ENCODE measurements around the gene COPS6. TPM values are rescaled to one million over a fixed set of nuclear protein-coding genes. Genes with fewer than 3 reads are reported as not detected.

Gene COPS6
- polyA plus RNA-seq, 1 experiment = 234 TPM

GRCh38 chr7:100095289-100095688 is 6.5 kb downstream of the COPS6 start:
- POLR2A ChIA-PET = no interaction called here

GRCh38 chr7:100095704-100096103 is 6.9 kb downstream of the COPS6 start:
- peaks cover 60% of the 10 kb centered on the region for H3K36me3 ChIP-seq (ENCODE audit: control insufficient read depth, insufficient read depth, low read length)
- ChIA-PET CTCF (no interaction called here), POLR2A (no interaction called here)
- TF ChIP-seq, protein P1, sequence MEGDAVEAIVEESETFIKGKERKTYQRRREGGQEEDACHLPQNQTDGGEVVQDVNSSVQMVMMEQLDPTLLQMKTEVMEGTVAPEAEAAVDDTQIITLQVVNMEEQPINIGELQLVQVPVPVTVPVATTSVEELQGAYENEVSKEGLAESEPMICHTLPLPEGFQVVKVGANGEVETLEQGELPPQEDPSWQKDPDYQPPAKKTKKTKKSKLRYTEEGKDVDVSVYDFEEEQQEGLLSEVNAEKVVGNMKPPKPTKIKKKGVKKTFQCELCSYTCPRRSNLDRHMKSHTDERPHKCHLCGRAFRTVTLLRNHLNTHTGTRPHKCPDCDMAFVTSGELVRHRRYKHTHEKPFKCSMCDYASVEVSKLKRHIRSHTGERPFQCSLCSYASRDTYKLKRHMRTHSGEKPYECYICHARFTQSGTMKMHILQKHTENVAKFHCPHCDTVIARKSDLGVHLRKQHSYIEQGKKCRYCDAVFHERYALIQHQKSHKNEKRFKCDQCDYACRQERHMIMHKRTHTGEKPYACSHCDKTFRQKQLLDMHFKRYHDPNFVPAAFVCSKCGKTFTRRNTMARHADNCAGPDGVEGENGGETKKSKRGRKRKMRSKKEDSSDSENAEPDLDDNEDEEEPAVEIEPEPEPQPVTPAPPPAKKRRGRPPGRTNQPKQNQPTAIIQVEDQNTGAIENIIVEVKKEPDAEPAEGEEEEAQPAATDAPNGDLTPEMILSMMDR (IDR thresholded peaks at IDR 0.05; ENCODE audit: insufficient read depth, low read depth, low read length) = no peak
- H3K27me3 ChIP-seq (ENCODE audit: control insufficient read depth, insufficient read depth, low read length) = no peaks in the 10 kb centered on the region
- no peak overlapping the region for H3K4me3 ChIP-seq (ENCODE audit: low read depth, low read length)
- no peak for DNase-seq (ENCODE audit: low read depth)

More at GRCh38 chr7:100095289-100095688, 6.5 kb downstream of the COPS6 start:
- H3K27me3 ChIP-seq (ENCODE audit: control insufficient read depth, insufficient read depth, low read length) = no peaks in the 10 kb centered on the region
- CTCF ChIA-PET = no interaction called here
- TF ChIP-seq, protein P1 (IDR thresholded peaks at IDR 0.05; ENCODE audit: insufficient read depth, low read depth, low read length) = no peak
- no peak overlapping the region for H3K4me3 ChIP-seq (ENCODE audit: low read depth, low read length)
- peaks cover 64% of the 10 kb centered on the region for H3K36me3 ChIP-seq (ENCODE audit: control insufficient read depth, insufficient read depth, low read length)
- no peak for DNase-seq (ENCODE audit: low read depth)

- Histone ChIP-seq H3K27me3 (ENCODE audit: control insufficient read depth, insufficient read depth, low read length) (no peaks in the 10 kb centered on the region), H3K36me3 (ENCODE audit: control insufficient read depth, insufficient read depth, low read length) (peaks cover 33% of the 10 kb centered on the region), H3K4me3 (ENCODE audit: low read depth, low read length) (no peak overlapping the region)
- DNase-seq (ENCODE audit: low read depth) = no peak
- ChIA-PET POLR2A (no interaction called here), CTCF (no interaction called here)
- TF ChIP-seq, protein P1 (IDR thresholded peaks at IDR 0.05; ENCODE audit: insufficient read depth, low read depth, low read length) = no peak
Observed at GRCh38 chr7:100098913-100099312, 10.1 kb downstream of the COPS6 start.

GRCh38 chr7:100099452-100099851 is 10.7 kb downstream of the COPS6 start:
- DNase-seq (ENCODE audit: low read depth) = no peak
- H3K27me3 ChIP-seq (ENCODE audit: control insufficient read depth, insufficient read depth, low read length) = no peaks in the 10 kb centered on the region
- TF ChIP-seq, protein P1 (IDR thresholded peaks at IDR 0.05; ENCODE audit: insufficient read depth, low read depth, low read length) = no peak
- ChIA-PET POLR2A (no interaction called here), CTCF (interaction anchor here (0.7 to 1.2 kb wide), 2 partner anchors 10 to 11 kb away, joined by 3 to 6 read pairs; no protein-coding TSS in a partner anchor)
- H3K4me3 ChIP-seq (ENCODE audit: low read depth, low read length) = peak overlapping the region; percentile 61
- peaks cover 30% of the 10 kb centered on the region for H3K36me3 ChIP-seq (ENCODE audit: control insufficient read depth, insufficient read depth, low read length)

DNA sequence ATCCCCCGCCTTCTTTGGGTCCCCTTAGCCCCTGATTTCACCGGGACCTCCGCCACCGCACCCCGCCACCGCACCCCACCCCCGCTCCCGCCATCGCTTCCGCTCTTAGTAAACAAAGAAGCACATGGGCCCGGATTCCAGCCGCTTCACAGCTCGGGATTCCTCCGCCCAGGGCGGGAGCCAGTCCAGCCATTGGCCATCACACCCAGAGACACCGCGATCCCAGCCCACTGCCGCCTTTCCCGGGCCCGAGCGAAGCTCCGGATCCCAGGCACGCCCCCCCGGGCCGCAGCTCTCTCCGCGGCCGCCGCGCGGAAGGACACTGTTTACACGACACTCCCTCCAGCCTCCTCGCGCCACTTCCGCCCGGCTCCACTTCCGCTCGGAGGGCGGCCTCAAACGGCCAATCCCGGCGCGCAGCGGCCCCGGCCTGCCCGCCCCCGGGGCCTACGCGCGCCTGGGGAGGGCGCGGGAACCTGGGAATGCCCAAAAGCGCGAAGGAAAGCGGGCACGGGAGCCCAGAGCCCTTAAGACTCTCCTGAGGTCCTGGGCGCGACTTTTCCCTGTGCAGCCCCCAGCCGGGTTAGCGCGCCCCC is 11.7 kb downstream of the COPS6 start:
- Histone ChIP-seq H3K27me3 (ENCODE audit: control insufficient read depth, insufficient read depth, low read length) (no peaks in the 10 kb centered on the region), H3K4me3 (ENCODE audit: low read depth, low read length) (peak overlapping the region; percentile 61), H3K36me3 (ENCODE audit: control insufficient read depth, insufficient read depth, low read length) (peaks cover 31% of the 10 kb centered on the region)
- ChIA-PET CTCF (interaction anchor here (0.7 to 2.3 kb wide), 7 partner anchors 8 to 121 kb away, joined by 3 to 6 read pairs (median 3); no protein-coding TSS in a partner anchor), POLR2A (interaction anchor here (0.6 to 0.9 kb wide), 5 partner anchors 12 to 792 kb away, joined by 3 to 17 read pairs (median 4); partner anchors contain the start of genes BUD31 and COPS6)
- peak; percentile 80 for DNase-seq (ENCODE audit: low read depth)
- TF ChIP-seq, protein P1 (IDR thresholded peaks at IDR 0.05; ENCODE audit: insufficient read depth, low read depth, low read length) = no peak

Data from BJ (cell line).